Measurements from ENCODE around the gene RBM22. TPM values are rescaled to one million over a fixed set of nuclear protein-coding genes. Genes with fewer than 3 reads are reported as not detected.
A peak's percentile ranks its signal among the peaks of the same experiment; 100 is the strongest.

Gene RBM22
- total and polyA plus RNA-seq, 8 donors = 18.9 to 116 (median 27.9) TPM

- Histone ChIP-seq H3K4me3 (no peak overlapping the region), H3K27me3 (no peaks in the 10 kb centered on the region), H3K4me1 (peaks cover 11 to 57% (median 21%) of the 10 kb centered on the region in 4 donors), H3K27ac (no peak overlapping the region), H3K9me3 (no peaks in the 10 kb centered on the region), H3K36me3 (peaks cover 24 to 35% (median 27%) of the 10 kb centered on the region in 4 donors)
- 55 to 95% (median 71%) methylated on average over 1 of the region's 1 CpG for WGBS, 5 donors
- intact Hi-C loops (cut with DNase I; ENCODE audit: low total_unique reads) = loop anchor here (5.0 kb wide), 1 partner anchor 84 kb away; no protein-coding TSS in a partner anchor
- TF ChIP-seq EP300 (IDR thresholded peaks at IDR 0.05) = no peak
- DNase-seq = no peak
Measured at GRCh38 chr5:150651382-150651781, 49.5 kb downstream of the RBM22 start.

- Histone ChIP-seq H3K4me3 (no peak overlapping the region), H3K27ac (no peak overlapping the region), H3K9me3 (no peaks in the 10 kb centered on the region), H3K27me3 (no peaks in the 10 kb centered on the region), H3K4me1 (peaks cover 14 to 57% (median 18%) of the 10 kb centered on the region in 4 donors), H3K36me3 (peaks cover 24 to 35% (median 27%) of the 10 kb centered on the region in 4 donors)
- TF ChIP-seq EP300 (IDR thresholded peaks at IDR 0.05) = no peak
- no peak for TF ChIP-seq POLR2A (IDR thresholded peaks at IDR 0.05)
- TF ChIP-seq, protein P1, sequence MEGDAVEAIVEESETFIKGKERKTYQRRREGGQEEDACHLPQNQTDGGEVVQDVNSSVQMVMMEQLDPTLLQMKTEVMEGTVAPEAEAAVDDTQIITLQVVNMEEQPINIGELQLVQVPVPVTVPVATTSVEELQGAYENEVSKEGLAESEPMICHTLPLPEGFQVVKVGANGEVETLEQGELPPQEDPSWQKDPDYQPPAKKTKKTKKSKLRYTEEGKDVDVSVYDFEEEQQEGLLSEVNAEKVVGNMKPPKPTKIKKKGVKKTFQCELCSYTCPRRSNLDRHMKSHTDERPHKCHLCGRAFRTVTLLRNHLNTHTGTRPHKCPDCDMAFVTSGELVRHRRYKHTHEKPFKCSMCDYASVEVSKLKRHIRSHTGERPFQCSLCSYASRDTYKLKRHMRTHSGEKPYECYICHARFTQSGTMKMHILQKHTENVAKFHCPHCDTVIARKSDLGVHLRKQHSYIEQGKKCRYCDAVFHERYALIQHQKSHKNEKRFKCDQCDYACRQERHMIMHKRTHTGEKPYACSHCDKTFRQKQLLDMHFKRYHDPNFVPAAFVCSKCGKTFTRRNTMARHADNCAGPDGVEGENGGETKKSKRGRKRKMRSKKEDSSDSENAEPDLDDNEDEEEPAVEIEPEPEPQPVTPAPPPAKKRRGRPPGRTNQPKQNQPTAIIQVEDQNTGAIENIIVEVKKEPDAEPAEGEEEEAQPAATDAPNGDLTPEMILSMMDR (IDR thresholded peaks at IDR 0.05) = no peak
- TF ChIP-seq POLR2AphosphoS5 (IDR thresholded peaks at IDR 0.05) = no peak
- intact Hi-C loops (cut with DNase I; ENCODE audit: low total_unique reads) = loop anchor here (5.0 kb wide), 1 partner anchor 83 kb away; no protein-coding TSS in a partner anchor
- WGBS, 5 donors = 88 to 93% (median 90%) methylated on average over 28 to 38 of the region's 38 CpGs
- peak in 1 of 2 donors; percentile 10 for DNase-seq
Measured at GRCh38 chr5:150650021-150651006, 50.5 kb downstream of the RBM22 start.

DNA sequence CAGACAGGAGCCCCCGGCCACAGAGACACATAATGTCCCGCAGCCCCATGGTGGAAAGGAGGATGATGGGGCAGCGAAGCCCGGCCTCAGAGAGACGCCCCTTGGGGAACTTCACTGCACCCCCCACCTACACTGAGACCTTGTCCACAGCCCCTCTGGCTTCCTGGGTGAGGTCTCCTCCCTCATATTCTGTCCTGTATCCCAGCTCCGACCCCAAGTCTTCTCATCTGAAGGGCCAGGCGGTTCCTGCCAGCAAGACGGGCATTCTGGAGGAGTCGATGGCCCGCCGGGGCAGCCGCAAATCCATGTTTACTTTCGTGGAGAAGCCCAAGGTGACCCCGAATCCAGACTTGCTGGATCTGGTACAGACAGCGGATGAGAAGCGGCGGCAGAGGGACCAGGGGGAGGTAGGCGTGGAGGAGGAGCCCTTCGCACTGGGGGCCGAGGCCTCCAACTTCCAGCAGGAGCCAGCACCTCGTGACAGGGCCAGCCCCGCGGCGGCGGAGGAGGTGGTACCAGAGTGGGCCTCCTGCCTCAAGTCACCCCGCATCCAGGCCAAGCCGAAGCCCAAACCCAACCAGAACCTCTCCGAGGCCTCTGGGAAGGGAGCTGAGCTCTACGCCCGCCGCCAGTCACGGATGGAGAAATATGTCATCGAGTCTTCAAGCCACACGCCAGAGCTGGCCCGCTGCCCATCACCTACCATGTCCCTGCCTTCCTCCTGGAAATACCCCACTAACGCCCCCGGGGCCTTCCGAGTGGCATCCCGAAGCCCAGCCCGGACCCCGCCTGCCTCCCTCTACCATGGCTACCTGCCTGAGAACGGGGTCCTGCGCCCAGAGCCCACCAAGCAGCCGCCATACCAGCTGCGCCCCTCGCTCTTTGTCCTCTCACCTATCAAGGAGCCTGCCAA is 51.5 kb downstream of the RBM22 start:
- WGBS, 5 donors = 90 to 94% (median 92%) methylated on average over 41 to 46 of the region's 46 CpGs
- H3K9me3 ChIP-seq = no peaks in the 10 kb centered on the region
- peaks cover 24 to 35% (median 27%) of the 10 kb centered on the region in 4 donors for H3K36me3 ChIP-seq
- no peak for DNase-seq
- H3K4me3 ChIP-seq = no peak overlapping the region
- no peaks in the 10 kb centered on the region for H3K27me3 ChIP-seq
- H3K4me1 ChIP-seq = peaks cover 23 to 66% (median 27%) of the 10 kb centered on the region in 4 donors
- TF ChIP-seq, protein P1 (IDR thresholded peaks at IDR 0.05) = no peak
- no peak for TF ChIP-seq EP300 (IDR thresholded peaks at IDR 0.05)
- TF ChIP-seq POLR2AphosphoS5 (IDR thresholded peaks at IDR 0.05) = no peak
- peak overlapping the region in 1 of 5 donors; percentile 46 for H3K27ac ChIP-seq
- intact Hi-C loops (cut with DNase I; ENCODE audit: low total_unique reads) = loop anchor here (5.0 kb wide), 1 partner anchor 82 kb away; no protein-coding TSS in a partner anchor

DNA sequence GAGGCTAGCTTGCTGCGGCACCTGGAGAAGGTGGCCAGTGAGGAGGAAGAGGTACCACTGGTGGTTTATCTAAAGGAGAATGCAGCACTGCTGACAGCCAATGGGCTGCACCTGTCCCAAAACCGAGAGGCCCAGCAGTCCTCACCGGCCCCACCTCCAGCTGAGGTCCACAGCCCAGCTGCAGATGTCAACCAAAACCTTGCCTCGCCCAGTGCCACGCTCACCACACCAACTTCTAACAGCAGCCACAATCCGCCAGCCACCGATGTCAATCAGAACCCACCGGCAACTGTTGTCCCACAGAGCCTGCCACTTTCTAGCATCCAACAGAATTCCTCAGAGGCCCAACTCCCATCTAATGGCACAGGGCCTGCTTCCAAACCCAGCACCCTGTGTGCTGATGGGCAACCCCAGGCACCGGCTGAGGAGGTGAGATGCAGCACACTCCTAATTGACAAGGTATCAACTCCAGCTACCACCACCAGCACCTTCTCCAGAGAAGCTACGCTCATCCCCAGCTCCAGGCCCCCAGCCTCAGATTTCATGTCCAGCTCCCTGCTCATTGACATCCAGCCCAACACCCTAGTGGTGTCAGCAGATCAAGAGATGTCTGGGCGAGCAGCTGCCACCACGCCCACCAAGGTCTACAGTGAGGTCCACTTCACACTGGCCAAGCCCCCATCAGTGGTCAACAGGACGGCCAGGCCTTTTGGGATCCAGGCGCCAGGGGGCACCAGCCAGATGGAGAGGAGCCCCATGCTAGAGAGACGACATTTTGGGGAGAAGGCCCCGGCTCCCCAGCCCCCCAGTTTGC is 52.4 kb downstream of the RBM22 start:
- 85 to 97% (median 91%) methylated on average over 13 to 16 of the region's 16 CpGs for WGBS, 5 donors
- Histone ChIP-seq H3K9me3 (no peaks in the 10 kb centered on the region), H3K27me3 (no peaks in the 10 kb centered on the region), H3K4me3 (no peak overlapping the region), H3K27ac (peak overlapping the region in 4 of 5 donors; percentile 26 to 61 (median 52)), H3K4me1 (peaks cover 32 to 70% (median 35%) of the 10 kb centered on the region in 4 donors), H3K36me3 (peaks cover 24 to 35% (median 27%) of the 10 kb centered on the region in 4 donors)
- intact Hi-C loops (cut with DNase I; ENCODE audit: low total_unique reads) = no loop called here
- TF ChIP-seq EP300 (IDR thresholded peaks at IDR 0.05) (no peak), POLR2AphosphoS5 (IDR thresholded peaks at IDR 0.05) (no peak), POLR2A (IDR thresholded peaks at IDR 0.05) (no peak)
- TF ChIP-seq, protein P1 (IDR thresholded peaks at IDR 0.05) = no peak
- DNase-seq = no peak
